Tongue (tissue), 2 donors: ENCODE data around the gene DES. TPM values are rescaled to one million over a fixed set of nuclear protein-coding genes. Genes with fewer than 3 reads are reported as not detected.

ENCODE experiments used
- DNase-seq: peaks from one replicate; pipeline ENCODE4 v3.0.0-alpha.2; 2015
- total RNA-seq: library from RNA; depleted of rRNA; stranded (reverse); fragments of >200 nt; gene quantifications from one replicate; pipeline ENCODE4 v1.2.3, GENCODE V29; 2014

DES gene
- total RNA-seq, 1 donor from 2014 or later = 5,232 TPM

GRCh38 chr2:219419331-219420197 lies 1.4 kb downstream of the DES start:
- DNase-seq = peak; percentile 72

- DNase-seq = no peak
These were observed 2.5 kb downstream of the DES start for GRCh38 chr2:219420687-219421086.

- DNase-seq = no peak
These were observed 3.1 kb downstream of the DES start for GRCh38 chr2:219421323-219421722.

GRCh38 chr2:219422952-219423534 lies 4.9 kb downstream of the DES start:
- no peak for DNase-seq

- DNase-seq = no peak
These were observed 5.6 kb downstream of the DES start for GRCh38 chr2:219423652-219424377.

- DNase-seq = no peak
These were observed 7.3 kb downstream of the DES start for GRCh38 chr2:219425238-219426067.

- no peak for DNase-seq
These were observed 7.9 kb downstream of the DES start for GRCh38 chr2:219426068-219426443.

GRCh38 chr2:219426534-219427136 lies 8.5 kb downstream of the DES start:
- no peak for DNase-seq

GRCh38 chr2:219428469-219428868 lies 10.3 kb downstream of the DES start:
- no peak for DNase-seq

- no peak for DNase-seq
These were observed 11.9 kb downstream of the DES start for GRCh38 chr2:219429958-219430606.

GRCh38 chr2:219430633-219431615 lies 12.7 kb downstream of the DES start:
- peak; percentile 92 for DNase-seq

- no peak for DNase-seq
These were observed 15.7 kb downstream of the DES start for GRCh38 chr2:219433666-219434467.

- DNase-seq = peak; percentile 79
These were observed 16.2 kb downstream of the DES start for GRCh38 chr2:219434468-219434717.

GRCh38 chr2:219434718-219435525 lies 16.7 kb downstream of the DES start, which contains the start of gene SPEG:
SPEG (plus strand) TSS chr2:219434843; CDS start chr2:219434978, 135 bp downstream.
- DNase-seq = no peak

- no peak for DNase-seq
These were observed 17.5 kb downstream of the DES start for GRCh38 chr2:219435701-219436100.

- DNase-seq = no peak
These were observed 18.3 kb downstream of the DES start for GRCh38 chr2:219436491-219436890.

GRCh38 chr2:219437141-219437540 lies 19.0 kb downstream of the DES start:
- DNase-seq = no peak

- DNase-seq = no peak
These were observed 19.6 kb downstream of the DES start for GRCh38 chr2:219437690-219438206.
